BJ (cell line): Measurements from ENCODE around the gene HRH2. TPM values are rescaled to one million over a fixed set of nuclear protein-coding genes. Genes with fewer than 3 reads are reported as not detected.
"Not testable (repeated sequence)": the region's sequence is repeated elsewhere in the genome, so short reads cannot be mapped to it uniquely, and the experiment has no call there.

ENCODE experiments used
- CTCF ChIA-PET: fragments of 350-600 bp; formaldehyde crosslinking; extraction: SDS; loops from one replicate; lab custom pipeline; 2021; ENCODE audit warnings: antibody characterized with exemption, inconsistent platforms; lab: Yijun Ruan, JAX
- POLR2A ChIA-PET: fragments of 300-600 bp; sonication (Branson Sonifier 250); formaldehyde crosslinking; extraction: SDS; loops from one replicate; lab custom pipeline; 2021; ENCODE audit warnings: antibody characterized with exemption; lab: Charles Lee
- DNase-seq: peaks from one replicate; pipeline ENCODE4 v3.0.0-alpha.2; 2011; ENCODE audit warnings: low read depth
- H3K27me3 ChIP-seq: 2 replicates; pipeline ENCODE4 v1.6.0; 2011; ENCODE audit warnings: low read length; ENCODE audit not compliant: control insufficient read depth, insufficient read depth
- H3K36me3 ChIP-seq: 2 replicates; pipeline ENCODE4 v1.5.1; 2011; ENCODE audit warnings: low read length; ENCODE audit not compliant: control insufficient read depth, insufficient read depth
- H3K4me3 ChIP-seq: 2 replicates; pipeline ENCODE4 v1.5.1; 2011; ENCODE audit warnings: low read depth, mild to moderate bottlenecking, control low read depth, low read length
- CTCF ChIP-seq: IDR thresholded peaks from 2 replicates; pipeline ENCODE4 v1.5.1; 2011; ENCODE audit warnings: low read depth, mild to moderate bottlenecking, control low read depth, inconsistent platforms, low read length, moderate library complexity; ENCODE audit not compliant: insufficient read depth
- polyA plus RNA-seq: library from polyadenylated mRNA; depleted of rRNA; stranded (reverse); fragments of >200 nt; gene quantifications from 2 replicates; pipeline ENCODE4 v1.2.3, GENCODE V29; 2011; rRNA removed
- small RNA-seq: library from RNA; depleted of rRNA; stranded (forward); fragments of <200 nt; gene quantifications from one replicate; pipeline ENCODE3, GENCODE V24; 2012; ENCODE audit warnings: low replicate concordance, low read depth; ENCODE audit not compliant: insufficient read length

The HRH2 gene
- polyA plus RNA-seq, 1 experiment, result not detected

GRCh38 chr5:175752826-175753535 is 95.1 kb downstream of the HRH2 start:
- TF ChIP-seq CTCF, result no peak
- Histone ChIP-seq H3K36me3 (no peaks in the 10 kb centered on the region), H3K4me3 (no peak overlapping the region), H3K27me3 (no peaks in the 10 kb centered on the region)
- CTCF ChIA-PET, result no interaction called here
- no peak for DNase-seq
- POLR2A ChIA-PET, result no interaction called here

GRCh38 chr5:175753536-175754402 is 95.9 kb downstream of the HRH2 start:
- CTCF ChIA-PET, result interaction anchor here (0.9 kb wide), 1 partner anchor 18 kb away, joined by 4 read pairs; no protein-coding TSS in a partner anchor
- POLR2A ChIA-PET, result no interaction called here

GRCh38 chr5:175759991-175760390 is 102.1 kb downstream of the HRH2 start:
- H3K4me3 ChIP-seq, DNase-seq, CTCF ChIA-PET, H3K27me3 ChIP-seq, POLR2A ChIA-PET, H3K36me3 ChIP-seq: not testable (repeated sequence)

More at GRCh38 chr5:175753536-175754402, 95.9 kb downstream of the HRH2 start:
- Histone ChIP-seq H3K4me3 (no peak overlapping the region), H3K27me3 (no peaks in the 10 kb centered on the region), H3K36me3 (no peaks in the 10 kb centered on the region)
- no peak for DNase-seq
- no peak for TF ChIP-seq CTCF

Small RNA genes lying within 50 kb of the gene (small RNA-seq; reads per million reads assigned to genes)
- gene RN7SKP148 (not detected), gene RNU6-226P (not detected)

Other genes with a start within 250 kb of the HRH2 start
- 0.01 TPM in 1 of 2 replicates, not detected in the other for gene DRD1, start 213.9 kb upstream of the HRH2 start, polyA plus RNA-seq
- gene SFXN1, start 179.5 kb upstream of the HRH2 start, polyA plus RNA-seq, result 89.9 and 103 TPM in 2 replicates
- gene CPLX2, start 213.5 kb downstream of the HRH2 start, polyA plus RNA-seq, result 0.02 and 0.04 TPM in 2 replicates